Effector memory CD4-positive, alpha-beta T cell (primary cell): Measurements from ENCODE around the gene MAP3K13.
"Not testable (repeated sequence)": the region's sequence is repeated elsewhere in the genome, so short reads cannot be mapped to it uniquely, and the experiment has no call there.

ENCODE experiments used
- DNase-seq, 3 donors: peaks; one replicate each; pipeline ENCODE4 v3.0.0-alpha.2; 2020
- H3K27ac ChIP-seq: 2 replicates; pipeline ENCODE4 v1.7.0; 2013; ENCODE audit warnings: mild to moderate bottlenecking, low read length, moderate library complexity; ENCODE audit not compliant: insufficient read depth, poor library complexity, severe bottlenecking
- H3K27me3 ChIP-seq: replicated peaks from 2 replicates; pipeline ENCODE4 v1.7.0; 2013; ENCODE audit warnings: mild to moderate bottlenecking, low read length; ENCODE audit not compliant: insufficient read depth, control insufficient read depth, poor library complexity, severe bottlenecking
- H3K36me3 ChIP-seq: 2 replicates; pipeline ENCODE4 v1.7.0; 2013; ENCODE audit warnings: mild to moderate bottlenecking, low read length, moderate library complexity; ENCODE audit not compliant: control insufficient read depth, insufficient read depth
- H3K4me1 ChIP-seq: 2 replicates; pipeline ENCODE4 v1.7.0; 2013; ENCODE audit warnings: low read length, mild to moderate bottlenecking; ENCODE audit not compliant: control insufficient read depth, insufficient read depth, poor library complexity, severe bottlenecking
- H3K4me3 ChIP-seq: 2 replicates; pipeline ENCODE4 v1.7.0; 2013; ENCODE audit warnings: low read length, low read depth, mild to moderate bottlenecking; ENCODE audit not compliant: insufficient read depth, poor library complexity, severe bottlenecking
- H3K9me3 ChIP-seq: 2 replicates; pipeline ENCODE4 v1.7.0; 2013; ENCODE audit warnings: mild to moderate bottlenecking, low read length, moderate library complexity; ENCODE audit not compliant: control insufficient read depth

Gene MAP3K13

DNA sequence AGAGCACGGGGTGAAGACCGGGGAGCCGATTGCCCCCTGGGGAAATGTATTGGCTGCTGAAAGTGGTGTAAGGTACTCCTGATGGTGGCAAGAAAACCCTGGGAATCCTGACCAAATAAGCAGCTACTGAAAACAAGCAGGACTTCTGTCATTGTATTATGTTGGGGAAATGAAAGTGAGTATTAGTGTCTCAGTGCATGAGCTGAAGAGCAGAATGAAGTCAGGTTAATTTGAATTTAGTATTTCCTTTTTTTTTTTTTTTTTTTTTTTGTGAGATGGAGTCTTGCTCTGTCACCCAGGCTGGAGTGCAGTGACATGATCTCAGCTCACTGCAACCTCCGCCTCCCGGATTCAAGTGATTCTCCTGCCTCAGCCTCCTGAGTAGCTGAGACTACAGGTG is 103.2 kb downstream of the MAP3K13 start:
- H3K9me3 ChIP-seq, DNase-seq, H3K36me3 ChIP-seq, H3K4me1 ChIP-seq, H3K27ac ChIP-seq, H3K4me3 ChIP-seq, H3K27me3 ChIP-seq: not testable (repeated sequence)

DNA sequence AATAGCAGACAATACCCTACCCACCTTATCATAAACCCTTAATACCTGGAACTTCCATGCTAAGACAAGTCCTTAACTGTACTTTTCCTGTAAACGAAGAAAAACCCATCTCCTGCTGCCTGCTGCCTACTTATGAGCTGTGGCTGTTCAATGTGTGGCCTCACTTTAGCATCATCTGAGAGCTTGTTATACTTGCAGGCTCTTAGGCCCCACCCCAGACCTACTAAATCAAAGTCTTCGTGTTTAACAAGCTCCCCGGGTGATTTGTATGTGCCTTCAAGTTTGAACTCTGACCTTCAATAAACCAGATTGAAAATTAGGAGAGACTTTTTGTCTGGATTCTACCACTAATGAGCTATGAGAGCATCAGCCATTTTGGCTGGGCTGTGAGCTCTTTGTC is 106.6 kb downstream of the MAP3K13 start:
- Histone ChIP-seq H3K4me1 (no peaks in the 10 kb centered on the region), H3K27me3 (no peaks in the 10 kb centered on the region), H3K4me3 (no peak overlapping the region), H3K27ac (no peak overlapping the region), H3K36me3 (no peaks in the 10 kb centered on the region), H3K9me3 (no peaks in the 10 kb centered on the region)
- no peak for DNase-seq

DNA sequence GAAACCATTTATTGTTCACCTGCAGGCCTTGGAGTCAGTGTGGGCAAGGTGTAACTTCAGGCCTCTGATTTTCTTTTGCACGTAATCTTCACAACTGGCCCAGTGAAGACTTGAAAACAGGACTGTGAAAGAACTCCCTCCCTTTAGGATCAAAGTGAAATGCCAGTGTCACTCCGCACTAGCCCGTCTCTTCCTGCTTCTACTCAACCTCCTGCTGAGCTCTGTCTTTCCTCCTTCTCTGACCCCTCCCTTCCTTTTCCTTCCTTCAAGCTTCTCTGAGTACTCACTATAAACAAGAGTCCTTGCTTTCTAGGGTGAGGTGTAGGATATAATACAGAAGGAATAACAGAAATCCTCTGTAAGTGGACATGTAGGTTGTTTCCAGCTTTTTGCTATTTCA is 107.4 kb downstream of the MAP3K13 start:
- DNase-seq, result no peak
- Histone ChIP-seq H3K27ac (no peak overlapping the region), H3K36me3 (no peaks in the 10 kb centered on the region), H3K4me3 (no peak overlapping the region), H3K27me3 (no peaks in the 10 kb centered on the region), H3K4me1 (no peaks in the 10 kb centered on the region), H3K9me3 (no peaks in the 10 kb centered on the region)

DNA sequence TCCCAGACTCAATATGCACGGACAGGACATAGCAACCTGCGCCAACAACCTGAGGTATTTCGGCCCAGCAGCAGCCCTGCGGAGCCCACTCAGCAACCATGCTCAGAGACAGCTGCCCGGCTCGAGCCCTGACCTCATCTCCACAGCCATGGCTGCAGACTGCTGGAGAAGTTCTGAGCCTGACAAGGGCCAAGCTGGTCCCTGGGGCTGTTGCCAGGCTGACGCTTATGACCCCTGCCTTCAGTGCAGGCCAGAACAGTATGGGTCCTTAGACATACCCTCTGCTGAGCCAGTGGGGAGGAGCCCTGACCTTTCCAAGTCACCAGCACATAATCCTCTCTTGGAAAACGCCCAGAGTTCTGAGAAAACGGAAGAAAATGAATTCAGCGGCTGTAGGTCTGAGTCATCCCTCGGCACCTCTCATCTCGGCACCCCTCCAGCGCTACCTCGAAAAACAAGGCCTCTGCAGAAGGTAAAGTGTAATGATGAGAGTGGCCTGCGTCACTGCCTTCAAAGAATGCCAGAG is 110.4 kb downstream of the MAP3K13 start:
- H3K27ac ChIP-seq, result no peak overlapping the region
- H3K36me3 ChIP-seq, result peaks cover 4% of the 10 kb centered on the region
- H3K4me3 ChIP-seq, result no peak overlapping the region
- no peak for DNase-seq
- H3K27me3 ChIP-seq, result no peaks in the 10 kb centered on the region
- no peaks in the 10 kb centered on the region for H3K9me3 ChIP-seq
- no peaks in the 10 kb centered on the region for H3K4me1 ChIP-seq

DNA sequence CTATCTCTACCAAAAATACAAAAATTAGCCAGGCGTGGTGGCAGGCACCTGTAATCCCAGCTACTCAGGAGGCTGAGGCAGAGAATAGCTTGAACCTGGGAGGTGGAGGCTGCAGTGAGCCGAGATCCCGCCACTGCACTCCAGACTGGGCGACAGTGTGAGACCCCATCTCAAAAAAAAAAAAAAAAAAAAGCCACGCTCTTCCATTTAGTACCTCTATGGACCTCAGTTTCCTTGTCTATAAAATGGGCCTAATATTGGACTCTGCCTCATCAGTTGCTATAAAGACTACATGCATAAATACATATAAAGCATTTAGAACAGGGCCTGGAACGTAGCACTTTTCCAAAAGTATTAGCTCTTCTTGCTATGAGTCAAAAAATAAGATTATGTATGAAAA is 112.0 kb downstream of the MAP3K13 start:
- not testable (repeated sequence) for H3K4me3 ChIP-seq, DNase-seq, H3K4me1 ChIP-seq, H3K36me3 ChIP-seq, H3K27me3 ChIP-seq, H3K27ac ChIP-seq, H3K9me3 ChIP-seq

GRCh38 chr3:185477316-185477715 is 114.4 kb downstream of the MAP3K13 start:
- H3K36me3 ChIP-seq, result peaks cover 4% of the 10 kb centered on the region
- no peaks in the 10 kb centered on the region for H3K27me3 ChIP-seq
- H3K4me1 ChIP-seq, result no peaks in the 10 kb centered on the region
- H3K27ac ChIP-seq, result no peak overlapping the region
- H3K4me3 ChIP-seq, result no peak overlapping the region
- no peak for DNase-seq
- H3K9me3 ChIP-seq, result no peaks in the 10 kb centered on the region

DNA sequence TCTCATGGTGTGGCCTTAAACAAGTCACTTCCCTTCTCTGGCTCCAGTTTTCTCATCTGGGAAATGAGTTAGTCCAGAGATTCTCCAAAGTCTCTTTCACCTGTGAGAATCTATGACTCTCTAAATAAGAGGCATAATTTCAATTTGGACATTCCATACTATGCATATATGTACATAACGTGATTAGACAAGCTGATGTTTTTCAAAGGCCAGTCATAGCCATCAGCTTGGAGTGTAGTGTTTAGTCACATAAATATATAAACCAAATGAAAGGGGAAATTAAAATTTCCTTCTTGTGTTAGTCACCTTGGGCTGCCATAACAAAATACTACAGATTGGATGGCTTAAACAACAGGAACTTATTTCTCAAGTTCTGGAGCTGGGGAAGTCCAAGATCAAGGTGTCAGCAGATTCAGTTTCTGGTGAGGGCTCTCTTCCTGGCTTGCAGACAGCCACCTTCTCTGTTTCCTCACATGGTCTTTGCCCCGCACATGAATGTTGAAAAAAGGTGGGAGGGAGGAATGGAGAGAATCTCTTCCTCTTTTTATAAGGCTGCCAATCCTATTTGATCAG is 116.5 kb downstream of the MAP3K13 start:
- Histone ChIP-seq H3K27me3 (no peaks in the 10 kb centered on the region), H3K9me3 (no peaks in the 10 kb centered on the region), H3K27ac (no peak overlapping the region), H3K4me3 (no peak overlapping the region), H3K36me3 (peaks cover 8% of the 10 kb centered on the region), H3K4me1 (no peaks in the 10 kb centered on the region)
- no peak for DNase-seq

DNA sequence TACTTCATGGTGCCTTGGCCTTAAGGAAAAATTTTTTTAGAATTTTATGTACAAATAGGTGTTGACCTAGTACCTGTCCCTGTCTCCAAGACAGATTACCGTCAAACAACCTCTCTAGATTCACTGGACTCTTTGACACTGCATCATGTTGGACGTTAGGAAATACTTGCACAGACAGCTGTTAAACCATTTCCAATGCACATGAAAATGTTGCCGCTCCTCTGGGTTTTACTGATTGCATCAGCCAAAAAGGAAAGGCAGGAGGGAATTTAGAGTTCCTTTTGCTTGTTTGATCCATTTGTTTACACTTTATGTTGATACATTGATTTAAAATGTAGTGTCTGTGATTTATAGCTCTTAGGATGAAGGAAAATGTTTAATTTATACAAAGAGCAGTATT is 121.4 kb downstream of the MAP3K13 start:
- DNase-seq, result no peak
- Histone ChIP-seq H3K27me3 (no peaks in the 10 kb centered on the region), H3K27ac (no peak overlapping the region), H3K9me3 (no peaks in the 10 kb centered on the region), H3K4me3 (no peak overlapping the region), H3K36me3 (peaks cover 18% of the 10 kb centered on the region), H3K4me1 (no peaks in the 10 kb centered on the region)

DNA sequence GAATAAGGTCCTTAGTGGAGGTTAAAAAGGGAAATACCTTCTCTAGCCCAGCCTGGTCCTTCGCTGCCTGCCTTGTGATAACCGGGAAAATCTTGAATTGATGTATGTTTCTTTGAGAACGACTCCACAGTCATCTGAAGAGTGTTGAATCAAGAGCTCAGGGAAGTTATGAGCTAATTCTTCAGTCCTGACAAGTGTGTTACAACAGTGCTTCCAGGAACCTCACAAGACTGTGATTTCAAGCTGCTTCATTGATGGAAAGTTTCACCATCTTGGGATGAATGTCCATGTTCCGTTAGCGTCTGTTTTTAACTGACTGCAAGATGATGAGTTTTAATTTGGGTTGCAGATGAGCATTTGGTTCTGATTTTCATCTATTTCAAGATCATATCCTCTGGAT is 123.5 kb downstream of the MAP3K13 start:
- no peaks in the 10 kb centered on the region for H3K27me3 ChIP-seq
- no peaks in the 10 kb centered on the region for H3K4me1 ChIP-seq
- no peaks in the 10 kb centered on the region for H3K9me3 ChIP-seq
- no peak overlapping the region for H3K4me3 ChIP-seq
- DNase-seq, result no peak
- H3K36me3 ChIP-seq, result peaks cover 34% of the 10 kb centered on the region
- H3K27ac ChIP-seq, result no peak overlapping the region

DNA sequence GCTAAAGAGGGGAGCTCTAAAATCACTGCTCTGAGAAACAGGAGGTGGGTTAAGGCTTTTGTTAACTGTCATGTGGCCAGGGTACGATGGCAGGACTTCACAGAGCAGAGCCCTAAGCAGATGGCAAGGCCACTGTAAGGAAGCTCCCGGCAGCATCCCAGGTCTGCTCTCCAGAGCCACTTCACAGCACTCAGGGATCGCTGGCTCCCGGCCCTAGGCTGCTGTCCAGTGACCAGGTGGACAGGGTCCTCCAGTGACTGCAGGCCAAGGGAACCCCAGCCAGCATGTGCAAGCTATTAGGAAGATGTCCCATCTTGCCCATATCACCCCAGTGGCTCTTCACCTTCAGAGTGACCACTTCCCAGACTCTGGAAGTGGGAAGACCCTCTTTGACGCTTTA is 125.5 kb downstream of the MAP3K13 start:
- no peak overlapping the region for H3K27ac ChIP-seq
- no peaks in the 10 kb centered on the region for H3K27me3 ChIP-seq
- H3K36me3 ChIP-seq, result peaks cover 33% of the 10 kb centered on the region
- no peaks in the 10 kb centered on the region for H3K4me1 ChIP-seq
- no peak overlapping the region for H3K4me3 ChIP-seq
- no peaks in the 10 kb centered on the region for H3K9me3 ChIP-seq
- DNase-seq, result no peak
